ENCODE data around the gene HSD11B1.

HSD11B1 gene

DNA sequence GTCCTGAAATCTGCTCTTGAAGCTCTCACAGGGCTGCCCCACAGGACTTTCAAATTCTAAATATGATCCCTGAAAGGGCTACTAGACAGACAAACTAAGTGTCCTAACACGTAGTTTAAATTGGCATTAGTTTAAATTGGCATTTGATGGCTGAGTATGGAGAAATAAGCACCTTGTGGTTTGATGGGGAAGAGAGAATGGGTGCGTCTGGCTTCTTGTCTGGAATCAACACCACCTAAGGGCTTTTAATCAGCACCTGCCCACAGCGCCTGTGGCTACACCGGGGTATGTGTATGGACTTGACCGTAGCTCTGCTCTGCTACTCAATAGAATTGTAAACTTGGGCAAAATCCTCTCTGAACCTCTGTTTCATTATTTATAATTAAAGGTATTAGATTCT, 46.7 kb upstream of the HSD11B1 start:
- H3K36me3 ChIP-seq (ENCODE audit: low read length), result no peaks in the 10 kb centered on the region
- H3K27me3 ChIP-seq (ENCODE audit: low read length), result no peaks in the 10 kb centered on the region
- no peaks in the 10 kb centered on the region for H3K79me2 ChIP-seq (ENCODE audit: insufficient read depth, low read length)
- no peaks in the 10 kb centered on the region for H4K20me1 ChIP-seq (ENCODE audit: low read depth, low read length)
- no peak overlapping the region for H3K9ac ChIP-seq (ENCODE audit: low read length)
- H3K9me2 ChIP-seq (replicated peaks; ENCODE audit: insufficient read depth, low read length), result no peaks in the 10 kb centered on the region
- no peak overlapping the region for H3K4me3 ChIP-seq (ENCODE audit: insufficient read depth, low read length, poor library complexity, severe bottlenecking)
- H3F3A ChIP-seq (ENCODE audit: insufficient read depth), result no peaks in the 10 kb centered on the region
- H3K4me2 ChIP-seq (ENCODE audit: low read depth, low read length, poor library complexity, severe bottlenecking), result no peak overlapping the region
- no peaks in the 10 kb centered on the region for H3K9me3 ChIP-seq (ENCODE audit: insufficient read depth, low read length)
- H2AFZ ChIP-seq (ENCODE audit: low read depth, low read length, severe bottlenecking), result no peak overlapping the region
- no peak for TF ChIP-seq EZH2phosphoT487 (conservative IDR thresholded peaks at IDR 0.05; ENCODE audit: low read length)
- TF ChIP-seq, protein P1, sequence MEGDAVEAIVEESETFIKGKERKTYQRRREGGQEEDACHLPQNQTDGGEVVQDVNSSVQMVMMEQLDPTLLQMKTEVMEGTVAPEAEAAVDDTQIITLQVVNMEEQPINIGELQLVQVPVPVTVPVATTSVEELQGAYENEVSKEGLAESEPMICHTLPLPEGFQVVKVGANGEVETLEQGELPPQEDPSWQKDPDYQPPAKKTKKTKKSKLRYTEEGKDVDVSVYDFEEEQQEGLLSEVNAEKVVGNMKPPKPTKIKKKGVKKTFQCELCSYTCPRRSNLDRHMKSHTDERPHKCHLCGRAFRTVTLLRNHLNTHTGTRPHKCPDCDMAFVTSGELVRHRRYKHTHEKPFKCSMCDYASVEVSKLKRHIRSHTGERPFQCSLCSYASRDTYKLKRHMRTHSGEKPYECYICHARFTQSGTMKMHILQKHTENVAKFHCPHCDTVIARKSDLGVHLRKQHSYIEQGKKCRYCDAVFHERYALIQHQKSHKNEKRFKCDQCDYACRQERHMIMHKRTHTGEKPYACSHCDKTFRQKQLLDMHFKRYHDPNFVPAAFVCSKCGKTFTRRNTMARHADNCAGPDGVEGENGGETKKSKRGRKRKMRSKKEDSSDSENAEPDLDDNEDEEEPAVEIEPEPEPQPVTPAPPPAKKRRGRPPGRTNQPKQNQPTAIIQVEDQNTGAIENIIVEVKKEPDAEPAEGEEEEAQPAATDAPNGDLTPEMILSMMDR (IDR thresholded peaks at IDR 0.05; ENCODE audit: insufficient read depth, low read length, poor library complexity, severe bottlenecking), result no peak
- H3K27ac ChIP-seq (ENCODE audit: low read depth, low read length), result no peak overlapping the region

DNA sequence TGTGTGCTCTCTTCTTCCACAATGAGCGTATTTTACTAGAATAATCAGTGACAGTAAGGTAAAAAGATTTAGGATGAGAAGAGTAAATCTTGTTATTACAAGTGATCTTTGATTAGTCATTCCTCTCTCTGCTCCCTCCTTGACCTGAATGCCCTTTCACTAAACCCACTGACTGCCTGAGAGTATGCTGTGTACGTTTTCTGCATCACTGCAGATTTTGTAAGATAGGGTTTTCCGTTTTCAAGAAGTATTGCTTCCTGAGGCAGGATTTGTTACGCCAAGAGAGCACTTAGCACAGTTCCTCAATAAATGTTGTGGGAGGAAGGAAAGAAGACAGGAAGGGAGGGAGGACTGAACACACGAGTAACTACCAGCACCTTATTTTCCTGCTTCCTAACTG, 44.7 kb upstream of the HSD11B1 start:
- no peak overlapping the region for H3K27ac ChIP-seq (ENCODE audit: low read depth, low read length)
- no peak overlapping the region for H3K4me3 ChIP-seq (ENCODE audit: insufficient read depth, low read length, poor library complexity, severe bottlenecking)
- H3F3A ChIP-seq (ENCODE audit: insufficient read depth), result no peaks in the 10 kb centered on the region
- no peaks in the 10 kb centered on the region for H4K20me1 ChIP-seq (ENCODE audit: low read depth, low read length)
- H3K36me3 ChIP-seq (ENCODE audit: low read length), result no peaks in the 10 kb centered on the region
- TF ChIP-seq EZH2phosphoT487 (conservative IDR thresholded peaks at IDR 0.05; ENCODE audit: low read length), result no peak
- TF ChIP-seq, protein P1 (IDR thresholded peaks at IDR 0.05; ENCODE audit: insufficient read depth, low read length, poor library complexity, severe bottlenecking), result no peak
- H3K9ac ChIP-seq (ENCODE audit: low read length), result no peak overlapping the region
- H3K9me3 ChIP-seq (ENCODE audit: insufficient read depth, low read length), result no peaks in the 10 kb centered on the region
- no peaks in the 10 kb centered on the region for H3K9me2 ChIP-seq (replicated peaks; ENCODE audit: insufficient read depth, low read length)
- no peak overlapping the region for H3K4me2 ChIP-seq (ENCODE audit: low read depth, low read length, poor library complexity, severe bottlenecking)
- no peaks in the 10 kb centered on the region for H3K79me2 ChIP-seq (ENCODE audit: insufficient read depth, low read length)
- H2AFZ ChIP-seq (ENCODE audit: low read depth, low read length, severe bottlenecking), result no peak overlapping the region
- no peaks in the 10 kb centered on the region for H3K27me3 ChIP-seq (ENCODE audit: low read length)

- no peaks in the 10 kb centered on the region for H3K9me2 ChIP-seq (replicated peaks; ENCODE audit: insufficient read depth, low read length)
- H3K4me3 ChIP-seq (ENCODE audit: insufficient read depth, low read length, poor library complexity, severe bottlenecking), result no peak overlapping the region
- TF ChIP-seq, protein P1 (IDR thresholded peaks at IDR 0.05; ENCODE audit: insufficient read depth, low read length, poor library complexity, severe bottlenecking), result no peak
- no peak for TF ChIP-seq EZH2phosphoT487 (conservative IDR thresholded peaks at IDR 0.05; ENCODE audit: low read length)
- no peak overlapping the region for H3K27ac ChIP-seq (ENCODE audit: low read depth, low read length)
- H3K79me2 ChIP-seq (ENCODE audit: insufficient read depth, low read length), result no peaks in the 10 kb centered on the region
- no peaks in the 10 kb centered on the region for H3K9me3 ChIP-seq (ENCODE audit: insufficient read depth, low read length)
- no peaks in the 10 kb centered on the region for H3K36me3 ChIP-seq (ENCODE audit: low read length)
- H3F3A ChIP-seq (ENCODE audit: insufficient read depth), result no peaks in the 10 kb centered on the region
- no peaks in the 10 kb centered on the region for H3K27me3 ChIP-seq (ENCODE audit: low read length)
- H2AFZ ChIP-seq (ENCODE audit: low read depth, low read length, severe bottlenecking), result no peak overlapping the region
- no peaks in the 10 kb centered on the region for H4K20me1 ChIP-seq (ENCODE audit: low read depth, low read length)
- no peak overlapping the region for H3K9ac ChIP-seq (ENCODE audit: low read length)
- H3K4me2 ChIP-seq (ENCODE audit: low read depth, low read length, poor library complexity, severe bottlenecking), result no peak overlapping the region
Observed at GRCh38 chr1:209661071-209661470, 43.6 kb upstream of the HSD11B1 start.

Data from SU-DHL-6 (cell line).